CD8-positive, alpha-beta memory T cell (primary cell): ENCODE results near the gene PDPN. TPM values are rescaled to one million over a fixed set of nuclear protein-coding genes. Genes with fewer than 3 reads are reported as not detected.

ENCODE experiments used
- CTCF ChIA-PET: fragments of 350-600 bp; sonication (Branson Sonifier 250); formaldehyde crosslinking; loops from one replicate; lab custom pipeline; 2021; ENCODE audit warnings: antibody characterized with exemption; lab: Charles Lee
- POLR2A ChIA-PET: fragments of 350-600 bp; sonication (Branson Sonifier 250); formaldehyde crosslinking; loops from one replicate; lab custom pipeline; 2021; ENCODE audit warnings: antibody characterized with exemption; lab: Charles Lee
- DNase-seq, 5 donors: peaks; one replicate each; pipeline versions ENCODE4 v3.0.0 to v3.0.0-alpha.2; 2020 to 2022; ENCODE audit warnings: mixed read lengths in 1 of 5
- H3K27ac ChIP-seq: one replicate; pipeline ENCODE4 v1.7.0; 2013; ENCODE audit warnings: low read depth, mild to moderate bottlenecking, low read length, moderate library complexity
- H3K27me3 ChIP-seq: 2 replicates; pipeline ENCODE4 v1.7.0; 2013; ENCODE audit warnings: low read length, mild to moderate bottlenecking; ENCODE audit not compliant: insufficient read depth, poor library complexity, severe bottlenecking
- H3K36me3 ChIP-seq: 2 replicates; pipeline ENCODE4 v1.7.0; 2013; ENCODE audit warnings: mild to moderate bottlenecking, low read length, moderate library complexity; ENCODE audit not compliant: insufficient read depth
- H3K4me1 ChIP-seq: 2 replicates; pipeline ENCODE4 v1.7.0; 2013; ENCODE audit warnings: mild to moderate bottlenecking, low read length, moderate library complexity; ENCODE audit not compliant: insufficient read depth
- H3K4me3 ChIP-seq: 2 replicates; pipeline ENCODE4 v1.7.0; 2013; ENCODE audit warnings: mild to moderate bottlenecking, low read length
- H3K9me3 ChIP-seq: 2 replicates; pipeline ENCODE4 v1.7.0; 2013; ENCODE audit warnings: mild to moderate bottlenecking, low read length
- H3K27ac Mint-ChIP-seq, 8 donors: one replicate each; pipeline ENCODE4 v1.8.0; 2020 to 2021; ENCODE audit warnings: mixed read lengths in 8 of 8, mild to moderate bottlenecking in 6 of 8, inconsistent platforms in 3 of 8, moderate library complexity in 3 of 8
- H3K27me3 Mint-ChIP-seq, 2 donors: one replicate each; pipeline ENCODE4 v1.8.0; 2020 to 2021; ENCODE audit warnings: mixed read lengths in 2 of 2, mild to moderate bottlenecking in 1 of 2, moderate library complexity in 1 of 2
- H3K36me3 Mint-ChIP-seq, 3 donors: one replicate each; pipeline ENCODE4 v1.8.0; 2020 to 2021; ENCODE audit warnings: mixed read lengths in 3 of 3, inconsistent platforms in 1 of 3, mild to moderate bottlenecking in 1 of 3
- H3K4me1 Mint-ChIP-seq, 3 donors: one replicate each; pipeline ENCODE4 v1.8.0; 2020 to 2021; ENCODE audit warnings: mixed read lengths in 3 of 3, inconsistent platforms in 1 of 3, mild to moderate bottlenecking in 1 of 3
- H3K4me3 Mint-ChIP-seq, 7 donors: one replicate each; pipeline ENCODE4 v1.8.0; 2020 to 2021; ENCODE audit warnings: mixed read lengths in 7 of 7, mild to moderate bottlenecking in 6 of 7, moderate library complexity in 4 of 7, inconsistent platforms in 2 of 7
- H3K9me3 Mint-ChIP-seq, 5 donors: one replicate each; pipeline ENCODE4 v1.8.0; 2020 to 2022; ENCODE audit warnings: mixed read lengths in 5 of 5, mild to moderate bottlenecking in 3 of 5, moderate library complexity in 2 of 5, inconsistent platforms in 1 of 5
- polyA plus RNA-seq: library from polyadenylated mRNA; unstranded; fragments of 300-500 nt; fragmentation: Illumina TruSeq; gene quantifications from one replicate; pipeline ENCODE4 v1.2.3, GENCODE V29; 2021
- total RNA-seq, 2 experiments: library from RNA; stranded (reverse); gene quantifications; one replicate each; pipeline ENCODE4 v1.2.3, GENCODE V29; 2021

The PDPN gene
- total and polyA plus RNA-seq, 3 experiments from 2014 or later, result 0.20 TPM; not detected in 2

- DNase-seq, result no peak
- Histone ChIP-seq H3K27ac (no peak overlapping the region), H3K4me1 (no peaks in the 10 kb centered on the region), H3K27me3 (peaks cover 8% of the 10 kb centered on the region), H3K9me3 (no peaks in the 10 kb centered on the region), H3K36me3 (no peaks in the 10 kb centered on the region), H3K4me3 (no peak overlapping the region)
- Mint-ChIP-seq H3K36me3 (no peaks in the 10 kb centered on the region), H3K4me3 (no peak overlapping the region), H3K4me1 (no peaks in the 10 kb centered on the region), H3K9me3 (no peaks in the 10 kb centered on the region), H3K27me3 (peaks cover 25 to 49% of the 10 kb centered on the region in 2 donors), H3K27ac (no peak overlapping the region)
- CTCF ChIA-PET, result no interaction called here
- POLR2A ChIA-PET, result no interaction called here
These were observed 6.9 kb downstream of the PDPN start for GRCh38 chr1:13590486-13590885.

DNA sequence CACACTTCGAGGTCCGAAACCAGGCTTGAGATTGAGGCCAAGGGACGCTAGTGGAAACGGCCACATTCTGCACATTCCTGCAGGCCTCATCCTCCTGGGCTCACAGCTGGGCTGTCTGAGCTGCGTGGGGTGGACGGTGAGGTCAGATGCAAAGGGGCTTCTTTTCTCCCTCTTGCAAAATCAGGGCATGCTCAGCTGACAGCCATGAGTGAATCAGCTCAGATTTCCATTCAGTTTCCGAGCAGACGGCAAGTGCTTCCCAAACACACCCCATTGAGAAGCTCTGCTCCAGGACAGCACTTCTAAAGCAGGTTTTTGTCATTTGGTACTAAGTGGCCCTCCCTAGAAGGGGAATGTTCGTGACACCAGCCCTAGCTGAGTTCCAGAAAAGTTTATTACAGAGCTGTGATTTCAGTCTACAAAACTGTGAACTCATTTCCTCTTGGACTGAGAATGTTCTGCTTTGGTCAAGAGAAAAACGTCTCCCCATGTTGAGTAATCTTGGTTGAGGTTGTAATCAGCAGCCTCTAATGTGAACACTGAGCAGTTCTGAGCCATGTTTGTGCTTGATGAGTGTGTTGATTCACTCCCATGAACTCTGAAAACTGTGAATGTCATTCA is 10.0 kb downstream of the PDPN start:
- no peaks in the 10 kb centered on the region for H3K36me3 Mint-ChIP-seq
- no peaks in the 10 kb centered on the region for H3K36me3 ChIP-seq
- no peaks in the 10 kb centered on the region for H3K9me3 ChIP-seq
- DNase-seq, result no peak
- ChIA-PET POLR2A (no interaction called here), CTCF (interaction anchor here (0.6 kb wide), 1 partner anchor 12 kb away, joined by 3 read pairs; no protein-coding TSS in a partner anchor)
- H3K27ac Mint-ChIP-seq, result peak overlapping the region in 1 of 8 donors; percentile 58
- no peak overlapping the region for H3K4me3 Mint-ChIP-seq
- no peaks in the 10 kb centered on the region for H3K27me3 ChIP-seq
- no peaks in the 10 kb centered on the region for H3K4me1 Mint-ChIP-seq
- no peak overlapping the region for H3K27ac ChIP-seq
- H3K9me3 Mint-ChIP-seq, result no peaks in the 10 kb centered on the region
- H3K4me1 ChIP-seq, result no peaks in the 10 kb centered on the region
- no peak overlapping the region for H3K4me3 ChIP-seq
- peaks cover 9 to 26% of the 10 kb centered on the region in 2 donors for H3K27me3 Mint-ChIP-seq

DNA sequence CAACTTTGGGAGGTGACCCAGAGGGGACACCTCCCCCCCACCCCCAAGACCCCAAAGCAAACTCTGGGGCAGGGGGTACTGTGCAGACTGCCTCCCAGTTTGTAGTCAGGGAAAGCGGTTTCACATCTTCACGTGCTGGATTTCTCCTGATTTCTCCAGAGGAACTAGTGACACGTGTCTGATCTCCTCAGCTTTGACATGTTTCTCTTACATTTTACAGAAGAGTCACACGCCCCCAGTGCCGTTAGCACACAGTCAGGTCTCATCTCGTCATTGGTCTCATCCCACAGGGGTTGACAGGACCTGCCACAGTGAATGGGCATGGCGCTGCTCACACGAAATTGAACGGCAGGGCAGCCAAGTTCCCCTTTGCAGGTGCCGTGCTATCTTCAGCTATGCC is 11.8 kb downstream of the PDPN start:
- no peak overlapping the region for H3K4me3 Mint-ChIP-seq
- no peaks in the 10 kb centered on the region for H3K9me3 ChIP-seq
- DNase-seq, result no peak
- no peaks in the 10 kb centered on the region for H3K9me3 Mint-ChIP-seq
- no peaks in the 10 kb centered on the region for H3K36me3 Mint-ChIP-seq
- H3K27ac Mint-ChIP-seq, result no peak overlapping the region
- CTCF ChIA-PET, result no interaction called here
- H3K27ac ChIP-seq, result no peak overlapping the region
- H3K36me3 ChIP-seq, result no peaks in the 10 kb centered on the region
- no peaks in the 10 kb centered on the region for H3K27me3 ChIP-seq
- H3K4me1 Mint-ChIP-seq, result no peaks in the 10 kb centered on the region
- POLR2A ChIA-PET, result no interaction called here
- no peak overlapping the region for H3K4me3 ChIP-seq
- H3K4me1 ChIP-seq, result no peaks in the 10 kb centered on the region
- H3K27me3 Mint-ChIP-seq, result peaks cover 7 to 21% of the 10 kb centered on the region in 2 donors

DNA sequence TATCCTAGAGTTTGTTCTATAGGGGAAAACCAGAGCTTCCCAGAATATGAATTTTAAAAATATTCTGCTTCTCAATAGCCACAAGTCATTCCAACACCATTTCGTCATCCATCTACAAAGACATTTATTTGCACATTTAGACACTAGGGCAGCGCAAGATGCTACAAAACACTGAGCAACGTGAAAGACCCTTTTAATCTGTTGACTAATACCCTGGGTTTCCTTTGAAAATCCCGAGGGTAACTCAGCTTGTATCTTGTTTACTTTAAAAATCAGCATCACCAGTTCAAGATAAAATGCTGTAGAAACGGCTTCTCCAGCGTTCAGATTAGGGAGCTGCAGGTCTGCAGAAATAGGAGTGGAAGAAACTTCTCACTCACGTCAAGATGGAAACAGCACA is 13.5 kb downstream of the PDPN start:
- Mint-ChIP-seq H3K27me3 (peaks cover 4 to 18% of the 10 kb centered on the region in 2 donors), H3K9me3 (no peaks in the 10 kb centered on the region), H3K4me1 (no peaks in the 10 kb centered on the region), H3K36me3 (no peaks in the 10 kb centered on the region), H3K4me3 (no peak overlapping the region), H3K27ac (no peak overlapping the region)
- H3K9me3 ChIP-seq, result no peaks in the 10 kb centered on the region
- no peak overlapping the region for H3K4me3 ChIP-seq
- CTCF ChIA-PET, result no interaction called here
- DNase-seq, result no peak
- POLR2A ChIA-PET, result no interaction called here
- H3K4me1 ChIP-seq, result no peaks in the 10 kb centered on the region
- no peaks in the 10 kb centered on the region for H3K36me3 ChIP-seq
- H3K27ac ChIP-seq, result no peak overlapping the region
- no peaks in the 10 kb centered on the region for H3K27me3 ChIP-seq

GRCh38 chr1:13600762-13601453 is 17.3 kb downstream of the PDPN start:
- Histone ChIP-seq H3K4me1 (no peaks in the 10 kb centered on the region), H3K27ac (no peak overlapping the region), H3K27me3 (no peaks in the 10 kb centered on the region), H3K9me3 (no peaks in the 10 kb centered on the region), H3K36me3 (no peaks in the 10 kb centered on the region), H3K4me3 (no peak overlapping the region)
- H3K27me3 Mint-ChIP-seq, result peaks cover 3 to 9% of the 10 kb centered on the region in 2 donors
- H3K27ac Mint-ChIP-seq, result no peak overlapping the region
- ChIA-PET POLR2A (no interaction called here), CTCF (no interaction called here)
- no peak for DNase-seq
- no peaks in the 10 kb centered on the region for H3K36me3 Mint-ChIP-seq
- H3K4me3 Mint-ChIP-seq, result no peak overlapping the region
- H3K9me3 Mint-ChIP-seq, result no peaks in the 10 kb centered on the region
- no peaks in the 10 kb centered on the region for H3K4me1 Mint-ChIP-seq

- no peaks in the 10 kb centered on the region for H3K27me3 ChIP-seq
- no peak overlapping the region for H3K27ac ChIP-seq
- H3K4me1 Mint-ChIP-seq, result no peaks in the 10 kb centered on the region
- no peaks in the 10 kb centered on the region for H3K36me3 ChIP-seq
- H3K4me3 ChIP-seq, result no peak overlapping the region
- no peak overlapping the region for H3K4me3 Mint-ChIP-seq
- POLR2A ChIA-PET, result no interaction called here
- H3K27ac Mint-ChIP-seq, result no peak overlapping the region
- DNase-seq, result no peak
- CTCF ChIA-PET, result interaction anchor here (0.7 kb wide), 1 partner anchor 10 kb away, joined by 4 read pairs; no protein-coding TSS in a partner anchor
- no peaks in the 10 kb centered on the region for H3K9me3 Mint-ChIP-seq
- H3K4me1 ChIP-seq, result no peaks in the 10 kb centered on the region
- no peaks in the 10 kb centered on the region for H3K9me3 ChIP-seq
- peaks cover 3 to 20% of the 10 kb centered on the region in 2 donors for H3K27me3 Mint-ChIP-seq
- no peaks in the 10 kb centered on the region for H3K36me3 Mint-ChIP-seq
These were observed 20.5 kb downstream of the PDPN start for GRCh38 chr1:13604176-13604575.

DNA sequence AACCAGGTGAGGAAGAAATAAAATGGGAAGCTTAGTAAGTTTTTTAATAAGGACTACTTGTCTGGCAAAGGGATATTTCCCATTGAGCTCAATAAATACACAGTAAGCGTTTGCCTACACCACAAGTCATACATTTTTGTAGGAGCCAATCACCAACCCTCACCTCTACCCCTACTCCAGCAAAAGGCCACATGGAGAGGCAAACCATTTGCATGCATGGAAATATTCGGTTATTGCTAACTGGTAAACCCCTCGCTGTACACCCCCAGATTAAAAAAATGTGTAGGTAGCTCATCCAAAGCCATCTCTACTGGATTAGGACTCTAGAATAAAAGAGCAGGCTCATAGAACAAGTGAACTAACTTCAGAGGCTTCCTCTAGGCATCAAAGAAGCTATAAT is 21.1 kb downstream of the PDPN start:
- no peaks in the 10 kb centered on the region for H3K36me3 ChIP-seq
- no peak overlapping the region for H3K27ac ChIP-seq
- Mint-ChIP-seq H3K27ac (no peak overlapping the region), H3K4me1 (no peaks in the 10 kb centered on the region), H3K36me3 (no peaks in the 10 kb centered on the region), H3K27me3 (peaks cover 3 to 20% of the 10 kb centered on the region in 2 donors), H3K9me3 (no peaks in the 10 kb centered on the region), H3K4me3 (no peak overlapping the region)
- H3K27me3 ChIP-seq, result no peaks in the 10 kb centered on the region
- no peaks in the 10 kb centered on the region for H3K4me1 ChIP-seq
- no peaks in the 10 kb centered on the region for H3K9me3 ChIP-seq
- POLR2A ChIA-PET, result no interaction called here
- CTCF ChIA-PET, result interaction anchor here (0.7 kb wide), 1 partner anchor 10 kb away, joined by 4 read pairs; no protein-coding TSS in a partner anchor
- no peak for DNase-seq
- H3K4me3 ChIP-seq, result no peak overlapping the region

DNA sequence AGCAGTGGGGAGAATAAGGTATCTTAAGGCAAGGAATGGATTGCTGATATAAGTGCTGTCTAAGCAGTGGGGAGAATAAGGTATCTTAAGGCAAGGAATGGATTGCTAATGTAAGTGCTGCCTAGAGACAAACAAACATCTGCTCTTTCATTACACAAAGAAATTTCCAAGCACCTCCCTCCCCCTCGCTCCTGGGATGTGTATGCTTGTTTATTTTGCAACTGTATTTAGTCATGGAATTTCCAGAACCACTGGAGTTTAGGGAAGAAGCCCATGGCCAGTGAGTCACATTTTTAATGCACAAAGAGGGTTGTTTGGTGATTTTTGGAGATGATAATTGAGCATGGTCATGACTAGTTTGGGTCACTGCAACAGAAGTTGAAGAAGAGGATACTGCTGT is 21.5 kb downstream of the PDPN start:
- no peak for DNase-seq
- no peaks in the 10 kb centered on the region for H3K36me3 Mint-ChIP-seq
- no peaks in the 10 kb centered on the region for H3K4me1 ChIP-seq
- H3K36me3 ChIP-seq, result no peaks in the 10 kb centered on the region
- CTCF ChIA-PET, result interaction anchor here (0.7 kb wide), 1 partner anchor 11 kb away, joined by 4 read pairs; no protein-coding TSS in a partner anchor
- H3K9me3 Mint-ChIP-seq, result no peaks in the 10 kb centered on the region
- H3K27ac ChIP-seq, result no peak overlapping the region
- no peaks in the 10 kb centered on the region for H3K27me3 ChIP-seq
- no peak overlapping the region for H3K4me3 Mint-ChIP-seq
- H3K4me3 ChIP-seq, result no peak overlapping the region
- H3K27me3 Mint-ChIP-seq, result peaks cover 3 to 20% of the 10 kb centered on the region in 2 donors
- no peak overlapping the region for H3K27ac Mint-ChIP-seq
- H3K4me1 Mint-ChIP-seq, result no peaks in the 10 kb centered on the region
- POLR2A ChIA-PET, result no interaction called here
- H3K9me3 ChIP-seq, result no peaks in the 10 kb centered on the region
